AG09309 (cell line): ENCODE measurements around the gene ADCY1.

ENCODE experiments used
- DNase-seq: peaks from one replicate; pipeline ENCODE4 v3.0.0-alpha.2; 2010; ENCODE audit warnings: low read depth
- H3K4me3 ChIP-seq: 2 replicates; pipeline ENCODE4 v1.5.1; 2011; ENCODE audit warnings: mild to moderate bottlenecking, low read depth, low read length, moderate library complexity; ENCODE audit not compliant: control insufficient read depth
- CTCF ChIP-seq: IDR thresholded peaks from 2 replicates; pipeline ENCODE4 v1.5.1; 2011; ENCODE audit warnings: mild to moderate bottlenecking, low read depth, low read length, inconsistent platforms; ENCODE audit not compliant: insufficient read depth, control insufficient read depth; ENCODE audit errors: missing control alignments

The ADCY1 gene

GRCh38 chr7:45689797-45690761, 115.9 kb downstream of the ADCY1 start:
- no peak overlapping the region for H3K4me3 ChIP-seq
- TF ChIP-seq CTCF, result no peak
- no peak for DNase-seq

GRCh38 chr7:45690762-45691150, 116.6 kb downstream of the ADCY1 start:
- TF ChIP-seq CTCF, result no peak

GRCh38 chr7:45691155-45691656, 117.0 kb downstream of the ADCY1 start:
- TF ChIP-seq CTCF, result no peak
- H3K4me3 ChIP-seq, result no peak overlapping the region
- no peak for DNase-seq

More at GRCh38 chr7:45690762-45691150, 116.6 kb downstream of the ADCY1 start:
- H3K4me3 ChIP-seq, result no peak overlapping the region
- DNase-seq, result no peak

- no peak for DNase-seq
- no peak for TF ChIP-seq CTCF
- H3K4me3 ChIP-seq, result no peak overlapping the region
Observed at GRCh38 chr7:45692031-45692430, 117.9 kb downstream of the ADCY1 start.

- TF ChIP-seq CTCF, result no peak
- H3K4me3 ChIP-seq, result no peak overlapping the region
- DNase-seq, result no peak
Observed at GRCh38 chr7:45695249-45695995, 121.3 kb downstream of the ADCY1 start.

- TF ChIP-seq CTCF, result no peak
Observed at GRCh38 chr7:45696476-45696875, 122.3 kb downstream of the ADCY1 start.

More at GRCh38 chr7:45696476-45696875, 122.3 kb downstream of the ADCY1 start:
- no peak for DNase-seq
- no peak overlapping the region for H3K4me3 ChIP-seq
